ENCODE results near the gene SORCS3.

DNA sequence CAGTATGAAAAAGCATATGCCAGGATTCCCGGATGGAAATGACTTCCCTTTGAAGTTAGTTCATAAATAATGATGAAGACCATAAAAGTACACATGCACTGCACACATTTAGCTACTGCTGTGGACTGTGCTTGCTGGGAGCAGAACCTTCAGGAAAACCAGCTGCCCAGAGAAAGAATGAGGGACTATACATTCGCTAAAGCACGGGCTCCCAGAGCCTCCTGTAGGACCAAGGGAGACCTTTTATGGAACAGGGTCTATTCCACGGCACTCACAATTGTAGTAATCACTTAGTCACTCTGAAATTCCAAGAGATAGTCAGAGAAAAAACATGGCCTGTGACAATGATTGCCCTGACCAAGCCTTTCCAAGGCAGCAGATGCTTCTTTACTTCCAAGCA, 24.1 kb downstream of the SORCS3 start:
- TF ChIP-seq, protein P1, sequence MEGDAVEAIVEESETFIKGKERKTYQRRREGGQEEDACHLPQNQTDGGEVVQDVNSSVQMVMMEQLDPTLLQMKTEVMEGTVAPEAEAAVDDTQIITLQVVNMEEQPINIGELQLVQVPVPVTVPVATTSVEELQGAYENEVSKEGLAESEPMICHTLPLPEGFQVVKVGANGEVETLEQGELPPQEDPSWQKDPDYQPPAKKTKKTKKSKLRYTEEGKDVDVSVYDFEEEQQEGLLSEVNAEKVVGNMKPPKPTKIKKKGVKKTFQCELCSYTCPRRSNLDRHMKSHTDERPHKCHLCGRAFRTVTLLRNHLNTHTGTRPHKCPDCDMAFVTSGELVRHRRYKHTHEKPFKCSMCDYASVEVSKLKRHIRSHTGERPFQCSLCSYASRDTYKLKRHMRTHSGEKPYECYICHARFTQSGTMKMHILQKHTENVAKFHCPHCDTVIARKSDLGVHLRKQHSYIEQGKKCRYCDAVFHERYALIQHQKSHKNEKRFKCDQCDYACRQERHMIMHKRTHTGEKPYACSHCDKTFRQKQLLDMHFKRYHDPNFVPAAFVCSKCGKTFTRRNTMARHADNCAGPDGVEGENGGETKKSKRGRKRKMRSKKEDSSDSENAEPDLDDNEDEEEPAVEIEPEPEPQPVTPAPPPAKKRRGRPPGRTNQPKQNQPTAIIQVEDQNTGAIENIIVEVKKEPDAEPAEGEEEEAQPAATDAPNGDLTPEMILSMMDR (IDR thresholded peaks at IDR 0.05; ENCODE audit: low read depth, low read length, poor library complexity, severe bottlenecking): no peak
- no peak for TF ChIP-seq EZH2phosphoT487 (IDR thresholded peaks at IDR 0.05; ENCODE audit: borderline replicate concordance, low read length)
